Prostate gland (tissue), 2 donors: Measurements from ENCODE around the gene VASH2.

Experiments used
- POLR2A ChIP-seq: fragments of 450-650 bp; IDR thresholded peaks from one replicate; pipeline ENCODE4 v1.6.1; 2016; ENCODE audit warnings: antibody characterized with exemption, mild to moderate bottlenecking
- POLR2AphosphoS5 ChIP-seq: sonication (generic); formaldehyde crosslinking; IDR thresholded peaks from one replicate; pipeline ENCODE4 v1.6.1; 2017; ENCODE audit warnings: antibody characterized with exemption
- TF ChIP-seq, protein P1 (sequence below), 4 experiments: fragments of 200-600 bp in 2 of 4; fragments of 450-650 bp in 2 of 4; sonication (generic) in 2 of 4; IDR thresholded peaks; 1 replicate in 3 of 4; 2 replicates in 1 of 4; pipeline ENCODE4 v1.5.1; 2016 to 2019; ENCODE audit warnings: antibody characterized with exemption in 4 of 4, mild to moderate bottlenecking in 2 of 4, moderate library complexity in 2 of 4

DNA sequence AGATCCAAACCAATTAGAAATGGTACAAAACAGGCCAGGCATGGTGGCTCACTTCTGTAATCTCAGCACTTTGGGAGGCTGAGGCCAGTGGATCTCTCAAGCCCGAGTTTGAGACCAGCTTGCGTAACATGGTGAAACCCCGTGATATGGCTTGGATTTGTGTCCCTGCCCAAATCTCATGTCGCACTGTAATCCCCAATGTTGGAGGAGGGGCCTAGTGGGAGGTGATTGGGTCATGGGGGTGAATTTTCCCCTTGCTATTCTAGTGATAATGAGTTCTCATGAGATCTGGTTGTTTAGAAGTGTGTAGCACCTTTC lies 7.0 kb upstream of the VASH2 start:
- TF ChIP-seq POLR2A (no peak), POLR2AphosphoS5 (no peak)
- TF ChIP-seq, protein P1, sequence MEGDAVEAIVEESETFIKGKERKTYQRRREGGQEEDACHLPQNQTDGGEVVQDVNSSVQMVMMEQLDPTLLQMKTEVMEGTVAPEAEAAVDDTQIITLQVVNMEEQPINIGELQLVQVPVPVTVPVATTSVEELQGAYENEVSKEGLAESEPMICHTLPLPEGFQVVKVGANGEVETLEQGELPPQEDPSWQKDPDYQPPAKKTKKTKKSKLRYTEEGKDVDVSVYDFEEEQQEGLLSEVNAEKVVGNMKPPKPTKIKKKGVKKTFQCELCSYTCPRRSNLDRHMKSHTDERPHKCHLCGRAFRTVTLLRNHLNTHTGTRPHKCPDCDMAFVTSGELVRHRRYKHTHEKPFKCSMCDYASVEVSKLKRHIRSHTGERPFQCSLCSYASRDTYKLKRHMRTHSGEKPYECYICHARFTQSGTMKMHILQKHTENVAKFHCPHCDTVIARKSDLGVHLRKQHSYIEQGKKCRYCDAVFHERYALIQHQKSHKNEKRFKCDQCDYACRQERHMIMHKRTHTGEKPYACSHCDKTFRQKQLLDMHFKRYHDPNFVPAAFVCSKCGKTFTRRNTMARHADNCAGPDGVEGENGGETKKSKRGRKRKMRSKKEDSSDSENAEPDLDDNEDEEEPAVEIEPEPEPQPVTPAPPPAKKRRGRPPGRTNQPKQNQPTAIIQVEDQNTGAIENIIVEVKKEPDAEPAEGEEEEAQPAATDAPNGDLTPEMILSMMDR (IDR thresholded peaks at IDR 0.05) = no peak
